Epithelial cell of alveolus of lung (primary cell): ENCODE measurements around the gene GOLGA8J. TPM values are rescaled to one million over a fixed set of nuclear protein-coding genes. Genes with fewer than 3 reads are reported as not detected.

Source experiments
- total RNA-seq: library from RNA; depleted of rRNA; stranded (reverse); fragments of >200 nt; gene quantifications from 2 replicates; pipeline ENCODE4 v1.2.1, GENCODE V29; 2015

The GOLGA8J gene, protein sequence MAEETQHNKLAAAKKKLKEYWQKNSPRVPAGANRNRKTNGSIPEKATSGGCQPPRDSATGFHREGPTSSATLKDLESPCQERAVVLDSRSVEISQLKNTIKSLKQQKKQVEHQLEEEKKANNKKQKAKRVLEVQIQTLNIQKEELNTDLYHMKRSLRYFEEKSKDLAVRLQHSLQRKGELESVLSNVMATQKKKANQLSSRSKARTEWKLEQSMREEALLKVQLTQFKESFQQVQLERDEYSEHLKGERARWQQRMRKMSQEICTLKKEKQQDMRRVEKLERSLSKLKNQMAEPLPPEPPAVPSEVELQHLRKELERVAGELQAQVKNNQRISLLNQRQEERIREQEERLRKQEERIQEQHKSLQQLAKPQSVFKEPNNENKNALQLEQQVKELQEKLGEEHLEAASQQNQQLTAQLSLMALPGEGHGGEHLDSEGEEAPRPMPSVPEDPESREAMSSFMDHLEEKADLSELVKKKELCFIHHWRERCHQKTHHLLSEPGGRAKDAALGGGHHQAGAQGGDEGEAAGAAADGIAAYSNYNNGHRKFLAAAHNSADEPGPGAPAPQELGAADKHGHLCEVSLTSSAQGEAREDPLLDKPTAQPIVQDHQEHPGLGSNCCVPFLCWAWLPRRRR
- total RNA-seq = not detected in 2 replicates

DNA sequence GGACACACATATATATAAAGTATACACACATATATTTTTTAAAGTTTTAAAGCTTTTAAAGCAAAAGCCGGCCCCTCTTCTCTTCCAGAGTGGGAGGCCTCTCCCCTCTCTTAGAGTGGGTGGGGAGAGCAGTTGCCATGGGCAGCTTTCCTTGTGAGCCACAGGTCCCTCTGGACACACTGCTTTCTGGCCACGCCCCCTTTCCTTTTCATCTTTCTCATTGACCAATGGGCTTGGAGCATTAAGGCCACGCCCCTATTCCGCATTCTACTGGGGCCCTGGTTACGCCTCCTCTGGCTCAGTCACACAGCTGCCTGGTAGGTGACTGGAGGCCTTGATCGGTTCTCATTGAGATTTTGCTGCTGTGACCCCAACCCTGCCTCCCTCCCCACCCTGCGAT, at the start of gene GOLGA8J:
Gene GOLGA8J (plus strand): TSS at position 301 of the 400 bp plus-strand sequence. CDS start 98 bp downstream, at position 399.

GRCh38 chr15:30134751-30135150, 52.0 kb downstream of the GOLGA8J start, which contains the start of gene GOLGA8T:
GOLGA8T (plus strand) TSS chr15:30135051; CDS start chr15:30135149, 98 bp downstream.

Other genes starting within 250 kb of the GOLGA8J start
- not detected in 2 replicates for gene GOLGA8T, start 52.1 kb downstream of the GOLGA8J start, total RNA-seq